Right lobe of liver (tissue), 6 donors: Measurements from ENCODE around the gene MAP4K4. TPM values are rescaled to one million over a fixed set of nuclear protein-coding genes. Genes with fewer than 3 reads are reported as not detected.
"Not testable (repeated sequence)": the region's sequence is repeated elsewhere in the genome, so short reads cannot be mapped to it uniquely, and the experiment has no call there.

Source experiments
- ATAC-seq, 4 donors: fragments of 200-7000 bp; cut with Tn5 transposase; one replicate each; pipeline ENCODE4 v1.9.1; 2020; ENCODE audit warnings: mild to moderate bottlenecking in 4 of 4, moderate library complexity in 4 of 4
- DNase-seq, 3 donors: peaks; one replicate each; pipeline ENCODE4 v3.0.0-alpha.2; 2020
- H3K27ac ChIP-seq, 3 donors: fragments of 200-600 bp; one replicate each; pipeline ENCODE4 v1.8.0; 2022
- H3K27me3 ChIP-seq, 2 donors: fragments of 200-600 bp; one replicate each; pipeline ENCODE4 v1.8.0; 2022
- H3K36me3 ChIP-seq, 4 donors: fragments of 200-600 bp; sonication (generic) in 1 of 4; one replicate each; pipeline versions ENCODE4 v1.5.1 to v1.8.0; 2017 to 2022; ENCODE audit warnings: control low read depth in 1 of 4
- H3K4me1 ChIP-seq, 4 donors: fragments of 200-600 bp; sonication (generic) in 1 of 4; one replicate each; pipeline versions ENCODE4 v1.5.1 to v1.8.0; 2017 to 2022; ENCODE audit warnings: control low read depth in 1 of 4
- H3K4me3 ChIP-seq, 3 donors: fragments of 200-600 bp; one replicate each; pipeline ENCODE4 v1.8.0; 2022
- H3K9me3 ChIP-seq, 4 donors: fragments of 200-600 bp; sonication (generic) in 1 of 4; one replicate each; pipeline versions ENCODE4 v1.5.1 to v1.8.0; 2017 to 2022; ENCODE audit warnings: control low read depth in 1 of 4
- POLR2A ChIP-seq: fragments of 450-650 bp; IDR thresholded peaks from one replicate; pipeline ENCODE4 v1.6.1; 2017; ENCODE audit warnings: antibody characterized with exemption, mild to moderate bottlenecking
- WGBS: methylation state at CpG from one replicate; pipeline ENCODE4 v1.1.6; 2018; ENCODE audit warnings: low coverage, low lambda C conversion rate; ENCODE audit not compliant: insufficient coverage; ENCODE audit errors: missing lambda C conversion rate; 5-methylcytosine and 5-hydroxymethylcytosine counted together
- intact Hi-C, 2 donors: fragments of 100-400 bp; cut with DNase I; formaldehyde crosslinking; loops; one replicate each; pipeline versions ENCODE4 v1.11.2 to v1.14.1; 2022
- total RNA-seq, 6 experiments: library from RNA; depleted of rRNA in 2 of 6; stranded (reverse); fragments of >200 nt in 2 of 6; fragmentation: NEBNext Ultra II Directional in 3 of 6; extraction: Animal tissue kit (Norgen Biotek cat#: 25700) in 3 of 6; gene quantifications; one replicate each; pipeline versions ENCODE4 v1.1.0 to v1.2.4, GENCODE V29; 2016 to 2023
- TF ChIP-seq, protein P1 (sequence below), 4 donors: fragments of 200-600 bp in 3 of 4; fragments of 450-650 bp in 1 of 4; IDR thresholded peaks; one replicate each; pipeline versions ENCODE4 v1.5.1 to v1.8.0; 2016 to 2022; ENCODE audit warnings: antibody characterized with exemption in 4 of 4, mild to moderate bottlenecking in 2 of 4
- donor health status: DM: no; HTN: yes; CAD: no.
- donor health status: DM: no; HTN: no; CAD: no.
- donor health status: DM: no; HTN: no; CAD: no.
- donor health status: DM: no; HTN: yes; CAD: no.
- donor health status: DM: no; HTN: yes; CAD: no.

The MAP4K4 gene
- total RNA-seq, 6 experiments from 2014 or later = 29.8 to 36.5 (median 31.1) TPM

DNA sequence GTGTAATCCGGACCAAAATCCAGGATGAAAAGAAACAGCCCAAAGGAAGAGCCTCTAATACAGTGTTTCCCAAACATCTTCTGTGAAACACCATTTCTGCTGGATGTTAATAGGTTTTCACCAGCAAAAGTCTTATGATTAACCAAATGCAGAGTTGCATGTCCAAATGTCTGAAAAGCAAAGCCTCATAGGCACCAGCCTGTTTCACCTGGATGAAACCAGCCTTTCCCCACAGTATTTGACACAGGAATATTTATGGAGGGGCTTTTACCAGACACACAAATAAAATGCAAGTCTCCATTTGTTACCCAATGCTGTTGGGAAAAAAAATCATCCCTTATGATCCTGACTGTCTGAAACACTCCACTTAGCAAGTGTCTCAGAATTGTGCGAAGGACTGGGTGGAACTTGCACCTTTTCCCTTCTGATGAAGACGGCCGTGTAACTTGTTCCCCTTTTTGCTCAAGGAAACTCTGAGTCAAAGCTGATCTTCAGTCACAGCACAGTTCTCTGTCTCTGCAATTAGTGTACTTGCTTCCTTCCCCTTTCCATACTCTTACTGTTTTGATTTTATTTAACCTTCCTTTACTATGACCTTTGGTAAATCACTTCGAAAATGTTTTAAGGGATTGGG is 223.9 kb downstream of the MAP4K4 start:
- Histone ChIP-seq H3K4me1 (no peaks in the 10 kb centered on the region), H3K4me3 (no peak overlapping the region), H3K27ac (no peak overlapping the region), H3K27me3 (no peaks in the 10 kb centered on the region), H3K36me3 (no peaks in the 10 kb centered on the region), H3K9me3 (no peaks in the 10 kb centered on the region)
- intact Hi-C loops = no loop called here
- DNase-seq (no peak), ATAC-seq (peak; percentile 51 to 75 (median 62))
- 38% methylated on average over 4 of the region's 5 CpGs for WGBS
- TF ChIP-seq, protein P1, sequence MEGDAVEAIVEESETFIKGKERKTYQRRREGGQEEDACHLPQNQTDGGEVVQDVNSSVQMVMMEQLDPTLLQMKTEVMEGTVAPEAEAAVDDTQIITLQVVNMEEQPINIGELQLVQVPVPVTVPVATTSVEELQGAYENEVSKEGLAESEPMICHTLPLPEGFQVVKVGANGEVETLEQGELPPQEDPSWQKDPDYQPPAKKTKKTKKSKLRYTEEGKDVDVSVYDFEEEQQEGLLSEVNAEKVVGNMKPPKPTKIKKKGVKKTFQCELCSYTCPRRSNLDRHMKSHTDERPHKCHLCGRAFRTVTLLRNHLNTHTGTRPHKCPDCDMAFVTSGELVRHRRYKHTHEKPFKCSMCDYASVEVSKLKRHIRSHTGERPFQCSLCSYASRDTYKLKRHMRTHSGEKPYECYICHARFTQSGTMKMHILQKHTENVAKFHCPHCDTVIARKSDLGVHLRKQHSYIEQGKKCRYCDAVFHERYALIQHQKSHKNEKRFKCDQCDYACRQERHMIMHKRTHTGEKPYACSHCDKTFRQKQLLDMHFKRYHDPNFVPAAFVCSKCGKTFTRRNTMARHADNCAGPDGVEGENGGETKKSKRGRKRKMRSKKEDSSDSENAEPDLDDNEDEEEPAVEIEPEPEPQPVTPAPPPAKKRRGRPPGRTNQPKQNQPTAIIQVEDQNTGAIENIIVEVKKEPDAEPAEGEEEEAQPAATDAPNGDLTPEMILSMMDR (IDR thresholded peaks at IDR 0.05) = no peak
- TF ChIP-seq POLR2A = no peak

DNA sequence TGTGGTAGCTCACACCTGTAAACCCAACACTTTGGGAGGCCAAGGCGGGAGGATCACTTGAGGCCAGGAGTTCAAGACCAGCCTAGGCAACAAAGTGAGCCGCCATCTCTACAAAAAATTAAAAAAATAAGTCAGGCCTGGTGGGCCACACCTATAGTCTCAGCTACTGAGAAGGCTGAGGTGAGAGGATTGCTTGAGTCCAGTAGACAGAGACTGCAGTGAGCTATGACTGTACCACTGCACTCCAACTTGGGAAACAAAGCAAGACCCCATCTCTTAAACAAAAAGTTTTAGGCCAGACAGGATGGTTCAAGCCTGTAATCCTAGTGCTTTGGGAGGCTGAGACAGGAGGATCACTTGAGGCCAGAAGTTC is 224.4 kb downstream of the MAP4K4 start:
- no peaks in the 10 kb centered on the region for H3K36me3 ChIP-seq
- TF ChIP-seq, protein P1 (IDR thresholded peaks at IDR 0.05) = no peak
- no peak for TF ChIP-seq POLR2A
- no peaks in the 10 kb centered on the region for H3K27me3 ChIP-seq
- no peak overlapping the region for H3K4me3 ChIP-seq
- DNase-seq = no peak
- H3K27ac ChIP-seq = no peak overlapping the region
- no peaks in the 10 kb centered on the region for H3K4me1 ChIP-seq
- ATAC-seq = no peak
- no peaks in the 10 kb centered on the region for H3K9me3 ChIP-seq
- WGBS = 86% methylated on average over 2 of the region's 2 CpGs
- intact Hi-C loops = no loop called here

GRCh38 chr2:101924311-101924710 is 226.8 kb downstream of the MAP4K4 start:
- DNase-seq, H3K4me3 ChIP-seq, H3K36me3 ChIP-seq, ATAC-seq, H3K9me3 ChIP-seq, H3K27me3 ChIP-seq, intact Hi-C loops, H3K4me1 ChIP-seq, H3K27ac ChIP-seq: not testable (repeated sequence)

DNA sequence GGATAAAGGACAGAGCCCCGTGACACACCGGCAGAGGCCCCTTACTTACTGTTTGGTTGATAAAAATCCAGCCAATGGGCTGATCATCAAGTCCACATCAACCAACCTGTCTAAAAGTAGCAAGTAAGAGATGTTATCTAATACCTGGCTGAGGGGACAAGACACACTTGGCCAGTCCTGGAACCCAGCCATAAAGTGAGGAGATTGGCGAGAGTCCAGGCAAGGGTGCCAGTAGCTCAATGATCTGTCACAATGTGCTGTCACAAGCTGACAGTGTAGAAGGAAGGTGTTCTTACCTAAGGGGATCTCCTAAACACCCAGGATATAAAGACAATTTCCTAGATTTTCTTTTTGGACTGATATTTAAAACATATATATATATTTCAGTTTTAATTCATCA is 232.5 kb downstream of the MAP4K4 start:
- no peak for DNase-seq
- intact Hi-C loops = no loop called here
- no peak overlapping the region for H3K4me3 ChIP-seq
- H3K4me1 ChIP-seq = no peaks in the 10 kb centered on the region
- H3K27me3 ChIP-seq = no peaks in the 10 kb centered on the region
- no peaks in the 10 kb centered on the region for H3K36me3 ChIP-seq
- 71% methylated on average over 3 of the region's 3 CpGs for WGBS
- no peak overlapping the region for H3K27ac ChIP-seq
- H3K9me3 ChIP-seq = no peaks in the 10 kb centered on the region
- peak in 3 of 4 donors; percentile 23 to 50 (median 24) for ATAC-seq
- TF ChIP-seq, protein P1 (IDR thresholded peaks at IDR 0.05) = no peak
- TF ChIP-seq POLR2A = no peak

DNA sequence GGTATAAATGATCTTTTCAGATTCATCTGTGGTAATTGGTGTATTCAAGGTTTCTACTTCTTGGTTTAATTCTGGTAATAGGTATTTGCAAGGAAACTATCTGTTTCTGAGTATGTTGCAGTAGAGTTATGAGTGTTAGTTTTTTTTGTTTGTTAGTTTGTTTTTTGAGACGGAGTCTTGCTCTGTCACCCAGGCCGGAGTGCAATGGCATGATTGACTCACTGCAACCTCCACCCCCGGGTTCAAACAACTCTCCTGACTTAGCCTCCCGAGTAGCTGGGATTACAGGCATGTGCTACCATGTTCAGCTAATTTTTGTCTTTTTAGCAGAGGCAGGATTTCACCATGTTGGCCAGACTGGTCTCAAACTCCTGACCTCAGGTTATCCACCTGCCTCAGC is 233.3 kb downstream of the MAP4K4 start:
- H3K4me3 ChIP-seq = no peak overlapping the region

More for the DNA sequence above, 233.3 kb downstream of the MAP4K4 start:
- H3K9me3 ChIP-seq = no peaks in the 10 kb centered on the region
- no peak for DNase-seq
- H3K27ac ChIP-seq = no peak overlapping the region
- 29% methylated on average over 4 of the region's 4 CpGs for WGBS
- no peak for TF ChIP-seq POLR2A
- TF ChIP-seq, protein P1 (IDR thresholded peaks at IDR 0.05) = no peak
- H3K4me1 ChIP-seq = no peaks in the 10 kb centered on the region
- intact Hi-C loops = no loop called here
- H3K27me3 ChIP-seq = no peaks in the 10 kb centered on the region
- no peaks in the 10 kb centered on the region for H3K36me3 ChIP-seq
- no peak for ATAC-seq
